ENCODE measurements around the gene DLG5.
A peak's percentile ranks its signal among the peaks of the same experiment; 100 is the strongest.

The DLG5 gene

DNA sequence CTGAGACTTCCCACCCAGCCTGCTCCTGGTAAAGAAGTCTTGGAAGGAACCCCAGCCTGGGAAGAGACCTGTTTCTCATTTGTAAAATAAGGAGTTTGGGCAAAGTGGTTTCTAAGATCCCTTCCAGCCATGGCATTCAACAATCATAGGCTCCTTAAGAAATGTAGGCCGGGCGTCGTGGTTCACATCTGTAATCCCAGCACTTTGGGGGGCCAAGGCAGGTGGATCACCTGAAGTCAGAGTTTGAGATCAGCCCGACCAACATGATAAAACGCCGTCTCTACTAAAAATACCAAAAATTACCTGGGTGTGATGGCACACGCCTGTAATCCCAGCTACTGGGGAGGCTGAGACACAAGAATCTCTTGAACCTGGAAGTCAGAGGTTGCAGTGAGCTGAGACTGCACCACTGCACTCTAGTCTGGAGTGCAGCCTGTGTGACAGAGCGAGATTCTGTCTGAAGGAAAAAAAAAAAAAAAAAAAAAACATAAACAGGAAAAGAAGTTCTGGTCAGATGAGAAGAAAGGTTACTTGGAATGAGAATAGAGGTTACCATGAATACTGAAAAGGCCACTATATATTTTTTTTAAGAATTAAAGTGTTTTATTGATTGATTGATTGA lies 15.9 kb downstream of the DLG5 start:
- DNase-seq, result no peak

DNA sequence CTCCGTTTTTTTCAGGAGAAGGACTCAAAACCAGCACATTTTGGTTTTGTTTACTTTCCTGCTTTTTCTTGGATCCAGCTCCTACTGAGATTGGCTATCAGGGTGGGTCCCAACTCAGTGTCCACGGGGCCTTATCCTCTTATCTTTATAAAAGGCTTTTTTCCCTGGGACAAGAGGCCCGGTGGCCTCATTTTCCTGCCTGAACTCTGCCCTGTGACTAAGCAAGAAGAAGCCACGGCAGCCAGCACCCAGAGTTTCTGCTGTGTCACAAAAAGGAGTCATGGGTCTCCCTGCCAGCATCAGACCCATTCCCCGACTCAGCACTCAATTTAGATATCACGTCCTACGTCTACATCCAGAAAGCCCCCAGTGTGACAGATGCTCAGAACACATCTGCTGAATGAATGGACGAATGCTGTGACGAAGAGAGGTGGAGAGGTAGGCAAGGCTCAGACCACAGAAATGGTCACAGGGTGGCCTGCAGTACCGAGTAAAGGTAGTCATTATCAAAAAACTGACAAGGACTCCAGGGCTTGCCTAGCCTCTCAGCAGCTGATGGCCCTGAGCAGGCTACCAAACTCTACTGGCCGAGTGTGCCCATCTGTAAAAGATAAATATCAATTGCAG lies 16.7 kb downstream of the DLG5 start:
- no peak for DNase-seq

DNA sequence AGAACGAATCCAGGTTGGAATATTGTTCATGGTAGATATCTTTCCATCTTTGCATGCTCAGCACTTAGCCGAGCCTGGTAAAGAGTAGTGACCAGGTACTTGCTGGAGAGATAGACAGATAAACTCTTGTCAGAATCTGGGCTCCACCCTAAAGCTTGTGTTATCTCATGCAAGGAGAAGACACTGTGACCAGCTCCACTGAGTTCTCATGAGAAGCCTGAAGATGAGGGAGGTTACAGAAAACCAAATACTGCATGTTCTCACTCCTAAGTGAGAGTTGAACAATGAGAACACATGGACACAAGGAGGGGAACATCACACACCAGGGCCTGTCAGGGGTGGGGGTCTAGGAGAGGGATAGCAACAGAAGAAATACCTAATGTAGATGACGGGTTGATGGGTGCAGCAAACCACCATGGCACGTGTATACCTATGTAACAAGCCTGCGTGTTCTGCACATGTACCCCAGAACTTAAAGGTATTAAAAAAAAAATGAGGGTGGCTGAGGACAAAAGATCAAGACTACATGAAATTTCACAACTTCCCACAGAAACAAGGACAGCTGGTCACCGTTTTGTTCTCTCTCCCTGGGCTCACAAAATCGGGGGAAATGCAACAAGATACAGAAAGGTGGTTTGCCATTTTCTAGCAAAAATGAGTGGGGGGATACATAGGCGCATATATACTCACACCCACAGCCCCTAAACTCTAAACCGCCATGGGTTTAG lies 17.4 kb downstream of the DLG5 start:
- no peak for DNase-seq

DNA sequence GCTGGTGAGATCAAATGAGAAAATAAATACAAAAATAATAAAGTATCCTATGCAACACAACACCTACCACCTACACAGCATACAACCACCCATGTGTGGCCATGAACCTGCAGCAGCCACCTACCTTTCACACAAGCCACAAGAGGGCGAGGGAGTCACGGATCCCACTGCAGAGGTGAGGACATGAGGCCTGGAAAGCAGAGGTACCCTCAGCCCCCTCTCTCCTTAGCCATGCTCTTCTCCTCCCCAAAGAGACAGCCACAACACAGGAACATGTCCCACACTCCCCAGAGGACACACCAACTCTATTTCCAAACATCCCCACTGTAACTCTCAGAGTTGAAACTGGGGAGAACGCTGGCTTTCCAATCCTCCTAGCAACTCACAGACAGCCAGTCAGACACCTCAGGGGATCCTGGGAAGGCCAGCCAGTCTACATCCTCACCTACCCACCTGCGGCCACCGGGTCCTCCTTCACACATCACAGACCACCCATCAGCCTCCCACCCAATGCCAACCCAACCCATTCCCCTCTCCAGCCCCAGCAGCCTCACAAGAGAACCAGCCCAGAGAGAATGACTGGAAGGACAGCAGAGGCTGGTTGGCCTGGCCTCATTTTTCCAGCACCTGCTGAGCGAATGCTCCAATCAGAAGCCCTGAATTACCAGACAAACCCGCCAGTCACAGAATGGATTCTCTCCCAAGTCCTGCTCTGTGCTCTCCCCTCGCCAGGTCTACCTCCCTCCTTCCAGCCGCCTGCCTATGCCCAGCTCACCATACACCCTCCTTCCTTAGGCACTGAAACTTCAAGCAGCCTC lies 18.4 kb downstream of the DLG5 start:
- DNase-seq, result no peak

DNA sequence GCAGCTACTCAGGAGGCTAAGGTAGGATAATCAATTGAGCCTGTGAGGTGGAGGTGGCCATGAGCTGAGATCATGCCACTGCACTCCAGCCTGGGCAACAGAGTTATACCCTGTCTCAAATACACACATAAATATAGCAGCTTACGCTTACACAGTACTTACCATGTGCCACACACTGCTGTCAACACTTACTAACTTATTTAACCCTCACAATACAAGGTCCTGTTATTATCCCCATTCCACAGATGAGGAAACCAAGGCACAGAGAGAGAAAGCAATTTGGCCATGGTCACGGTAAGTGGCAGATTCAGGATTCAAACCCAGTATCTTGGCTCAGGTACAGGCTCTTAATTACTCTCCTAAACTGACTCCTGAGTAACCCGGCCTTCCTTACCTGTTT lies 19.1 kb downstream of the DLG5 start:
- no peak for DNase-seq

DNA sequence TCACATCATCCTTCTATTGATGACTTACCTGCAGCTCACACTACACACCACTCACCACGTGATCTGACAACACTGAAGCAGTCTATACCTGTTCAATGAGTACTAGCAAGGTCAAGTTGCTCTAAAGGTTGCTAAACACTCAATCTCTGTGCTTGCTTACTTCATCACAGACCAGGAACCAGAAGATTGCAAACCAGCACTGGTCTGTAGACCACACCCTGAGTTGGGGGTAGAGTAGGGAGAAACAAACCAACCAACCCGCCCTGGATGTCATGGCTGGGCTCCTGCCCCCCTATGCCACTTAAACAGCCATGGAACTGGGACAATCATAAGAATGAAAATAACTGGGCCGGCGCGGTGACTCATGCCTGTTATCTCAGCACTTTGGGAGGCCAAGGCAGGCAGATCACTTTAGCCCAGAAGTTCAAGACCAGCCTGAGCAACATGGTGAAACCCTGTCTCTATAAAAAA lies 19.6 kb downstream of the DLG5 start:
- DNase-seq, result no peak

DNA sequence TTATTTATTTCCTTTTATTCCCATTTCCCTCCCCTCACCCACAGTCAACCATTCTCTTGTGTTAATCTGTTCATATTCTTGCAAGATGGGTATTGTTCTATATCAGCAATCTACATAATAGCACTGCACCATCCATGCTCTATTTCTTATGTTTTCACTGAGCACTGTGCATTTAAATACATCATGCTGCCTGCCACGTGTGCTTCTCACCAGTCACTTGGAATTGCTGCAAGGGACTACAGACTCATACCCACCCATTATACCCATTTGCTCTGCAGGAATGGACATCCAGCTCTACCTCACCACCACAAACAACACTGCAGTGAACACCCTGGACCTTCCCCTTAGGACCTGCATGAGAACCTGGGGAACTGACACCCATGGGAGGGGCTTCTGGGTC lies 20.8 kb downstream of the DLG5 start:
- no peak for DNase-seq

DNA sequence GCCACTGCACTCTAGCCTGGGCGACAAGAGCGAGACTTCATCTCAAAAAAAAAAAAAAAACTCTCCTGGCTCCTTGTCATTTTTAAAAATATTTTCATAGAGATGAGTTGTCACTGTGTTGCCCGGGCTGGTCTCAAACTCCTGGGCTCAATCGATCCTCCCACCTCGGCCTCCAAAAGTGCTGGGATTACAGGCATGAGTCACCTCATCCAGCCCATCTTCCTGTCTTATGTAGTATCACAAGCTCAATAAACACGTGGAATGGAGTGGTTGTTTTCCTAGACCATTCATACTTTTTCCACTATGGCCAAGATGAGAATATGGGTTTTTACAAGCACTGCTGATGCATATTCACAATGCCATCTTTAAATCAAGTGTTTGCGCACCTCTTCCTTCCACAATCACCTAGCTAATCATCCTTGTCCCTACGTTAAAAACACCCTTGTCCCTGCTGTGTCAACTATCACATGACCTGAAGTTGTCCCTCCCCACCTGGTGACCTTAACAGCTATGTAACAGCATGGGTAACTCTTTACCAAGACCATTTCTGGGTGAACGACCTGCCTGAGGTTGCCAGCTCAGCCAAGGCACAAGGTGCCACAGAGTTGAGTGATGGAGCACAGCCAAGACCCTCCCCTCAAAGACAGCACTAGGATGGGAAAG lies 21.3 kb downstream of the DLG5 start:
- no peak for DNase-seq

DNA sequence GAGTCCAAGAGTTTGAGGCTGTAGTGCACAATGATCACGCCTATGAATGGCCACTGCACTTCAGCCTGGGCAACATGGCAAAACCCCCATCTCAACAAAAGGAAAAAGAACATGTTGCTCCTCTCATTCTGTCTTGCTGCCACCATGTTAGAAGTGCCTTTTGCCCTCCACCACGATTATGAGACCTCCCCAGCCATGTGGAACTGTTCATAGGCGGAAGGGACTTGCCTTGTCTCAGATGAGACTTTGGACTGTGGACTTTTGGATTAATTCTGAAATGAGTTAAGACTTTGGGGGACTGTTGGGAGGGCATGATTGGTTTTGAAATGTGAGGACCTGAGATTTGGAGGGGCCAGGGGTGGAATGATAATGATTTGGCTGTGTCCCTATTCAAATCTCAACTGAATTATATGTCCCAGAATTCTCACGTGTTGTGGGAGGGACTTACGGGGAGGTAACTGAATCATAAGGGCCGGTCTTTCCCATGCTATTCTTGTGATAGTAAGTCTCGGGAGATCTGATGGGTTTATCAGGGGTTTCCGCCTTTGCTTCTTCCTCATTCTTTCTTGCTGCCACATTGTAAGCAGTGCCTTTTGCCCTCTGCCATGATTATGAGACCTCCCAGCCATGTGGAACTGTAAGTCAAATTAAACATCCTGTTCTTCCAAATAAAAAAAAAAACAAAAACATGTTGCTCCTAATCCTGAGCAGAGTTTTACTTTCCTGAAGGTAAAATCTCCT lies 22.3 kb downstream of the DLG5 start:
- DNase-seq, result no peak

DNA sequence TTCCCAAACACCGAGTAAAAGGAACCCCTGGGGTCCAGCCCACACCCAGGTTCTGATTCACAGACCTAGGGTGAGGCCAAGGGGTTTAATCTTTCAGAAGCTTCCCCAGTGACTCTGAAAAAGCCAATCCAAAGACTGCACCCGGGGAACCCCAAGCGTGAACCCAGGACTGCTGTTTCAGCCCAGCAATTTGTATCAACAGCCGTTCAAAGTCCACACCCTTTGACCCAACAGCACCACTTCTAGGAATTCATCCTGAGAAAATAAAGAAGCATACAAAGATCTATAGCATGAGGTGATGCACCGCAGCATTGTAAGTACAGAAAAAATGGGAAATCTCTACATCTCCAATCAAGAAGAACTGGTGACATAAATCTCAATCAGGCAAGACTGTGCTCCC lies 24.4 kb downstream of the DLG5 start:
- DNase-seq, result no peak

DNA sequence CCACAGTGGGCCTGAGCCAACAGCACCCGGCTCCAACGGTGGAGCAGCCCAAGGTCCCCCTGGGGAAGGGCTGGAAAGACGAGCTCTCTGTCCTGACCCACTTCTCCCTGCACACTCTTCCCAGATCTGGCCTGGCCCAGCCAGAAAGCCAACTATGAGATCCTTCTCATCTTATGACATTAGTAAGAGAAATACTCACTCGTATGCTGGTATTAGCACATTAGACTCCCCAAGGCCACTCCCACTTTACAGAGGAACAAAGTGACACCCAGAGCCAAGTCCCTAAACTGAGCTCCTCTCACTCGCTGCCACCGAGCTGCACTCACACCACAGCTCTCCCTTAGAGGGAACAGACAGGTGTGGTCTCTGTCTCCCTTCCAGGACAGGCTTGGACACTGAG lies 24.8 kb downstream of the DLG5 start:
- no peak for DNase-seq

DNA sequence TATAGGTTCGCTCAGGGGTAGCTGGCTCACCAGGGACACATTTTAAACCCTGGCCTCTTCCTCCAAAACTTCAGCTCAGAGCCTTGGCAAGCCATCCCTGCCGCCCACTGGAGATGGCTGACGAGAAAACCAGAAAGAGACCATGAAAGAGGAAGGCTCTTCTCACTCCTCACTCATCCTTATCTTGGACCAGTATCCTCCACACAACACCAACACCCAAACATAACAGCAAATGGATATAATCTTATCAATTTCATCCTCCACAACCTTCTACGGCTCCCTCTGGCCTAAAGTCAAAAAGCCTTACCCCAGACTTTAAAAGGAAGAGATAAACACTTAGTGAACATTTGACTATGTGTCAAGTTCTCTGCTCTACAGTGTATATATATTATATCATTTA lies 26.9 kb downstream of the DLG5 start:
- no peak for DNase-seq

DNA sequence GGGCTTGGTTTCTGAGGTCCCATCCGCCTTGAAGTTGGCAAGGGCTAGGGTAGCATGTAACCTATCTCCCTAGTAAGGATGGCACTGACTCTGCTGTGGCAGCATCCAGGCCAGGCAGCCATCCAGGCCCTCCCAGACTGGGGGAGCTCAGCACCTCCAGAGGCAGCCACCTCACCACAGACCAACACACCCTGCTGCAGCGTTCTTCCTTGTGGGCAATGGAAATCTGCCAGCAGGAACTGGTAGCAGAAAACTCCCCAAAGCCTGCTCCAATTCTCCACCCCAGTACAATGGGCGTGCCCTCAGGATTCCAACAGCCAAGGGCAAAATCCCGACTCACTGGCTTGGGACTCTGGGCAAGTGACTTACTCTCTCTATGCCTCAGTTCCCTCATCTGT lies 27.5 kb downstream of the DLG5 start:
- no peak for DNase-seq

DNA sequence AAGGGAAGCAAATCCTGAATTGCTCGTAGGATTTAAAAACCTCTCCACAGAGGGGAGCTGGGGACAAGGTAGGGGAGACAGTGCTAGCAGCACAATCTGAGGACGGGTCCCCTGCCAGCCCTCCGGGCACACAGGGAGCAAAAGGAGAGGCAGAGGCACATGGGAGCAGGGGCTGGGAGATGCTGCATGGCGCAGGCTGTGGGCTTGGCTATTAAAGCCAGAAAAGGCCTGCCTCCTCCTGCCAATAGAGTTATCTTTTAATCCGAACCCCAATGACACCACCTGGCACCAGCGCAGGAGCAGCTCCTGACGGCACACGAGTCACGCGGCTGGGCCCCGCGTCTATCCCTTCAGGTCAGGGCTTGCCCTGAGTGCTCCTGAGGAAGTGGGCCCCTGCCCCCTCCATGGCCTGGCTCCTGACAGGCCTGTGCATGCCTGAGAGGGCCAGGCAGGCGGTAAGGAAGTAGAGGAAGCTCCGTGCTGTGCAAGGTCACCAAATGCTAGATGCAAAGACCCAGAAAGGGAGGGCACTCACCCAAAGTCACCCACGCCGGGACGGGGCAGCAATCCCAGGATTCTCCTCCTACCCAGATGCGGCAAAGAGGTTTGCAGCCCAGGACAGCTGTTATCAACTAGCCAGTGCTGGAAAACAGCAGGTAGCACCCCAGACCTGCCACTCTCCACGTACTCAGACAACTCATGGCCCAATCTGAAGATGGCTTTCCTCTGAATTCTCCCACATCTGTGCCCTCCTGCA lies 28.1 kb downstream of the DLG5 start:
- DNase-seq, result no peak

DNA sequence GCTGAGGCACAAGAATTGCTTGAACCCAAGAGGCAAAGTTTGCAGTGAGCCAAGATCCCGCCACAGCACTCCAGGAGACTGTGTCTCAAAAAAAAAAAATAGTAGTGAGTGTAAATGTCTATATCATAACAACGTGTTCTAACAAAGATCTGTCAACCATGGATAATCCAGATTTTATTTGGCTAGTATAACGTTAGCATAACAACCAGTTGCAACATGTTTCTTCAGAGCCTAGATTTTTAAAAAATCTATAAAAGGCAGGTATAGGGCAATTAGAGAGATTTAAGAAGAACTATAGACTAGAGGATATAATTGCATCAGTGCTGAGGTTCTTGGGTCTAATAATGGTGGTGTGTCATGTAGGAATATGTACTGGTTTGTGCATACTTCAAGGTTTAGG lies 30.5 kb downstream of the DLG5 start:
- no peak for DNase-seq

DNA sequence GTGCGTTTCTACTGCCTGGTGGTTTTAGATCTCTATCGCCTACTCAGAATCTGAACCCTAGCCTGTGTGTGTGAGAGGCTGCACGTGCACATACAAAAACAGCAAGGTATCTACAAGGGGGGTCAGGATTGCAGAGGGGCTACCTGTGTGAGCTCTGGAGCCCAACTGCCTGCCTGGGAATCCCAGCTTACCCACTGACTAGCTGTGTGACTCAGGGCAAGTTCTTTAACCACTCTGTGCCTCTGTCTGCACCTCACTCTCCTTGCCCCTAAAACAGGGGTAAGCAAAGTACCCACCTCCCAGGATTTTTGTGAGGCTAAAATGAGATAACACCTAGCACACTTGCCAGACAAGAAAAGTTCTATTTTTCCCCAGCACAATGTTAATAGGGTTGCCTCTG lies 32.5 kb downstream of the DLG5 start:
- DNase-seq, result no peak

DNA sequence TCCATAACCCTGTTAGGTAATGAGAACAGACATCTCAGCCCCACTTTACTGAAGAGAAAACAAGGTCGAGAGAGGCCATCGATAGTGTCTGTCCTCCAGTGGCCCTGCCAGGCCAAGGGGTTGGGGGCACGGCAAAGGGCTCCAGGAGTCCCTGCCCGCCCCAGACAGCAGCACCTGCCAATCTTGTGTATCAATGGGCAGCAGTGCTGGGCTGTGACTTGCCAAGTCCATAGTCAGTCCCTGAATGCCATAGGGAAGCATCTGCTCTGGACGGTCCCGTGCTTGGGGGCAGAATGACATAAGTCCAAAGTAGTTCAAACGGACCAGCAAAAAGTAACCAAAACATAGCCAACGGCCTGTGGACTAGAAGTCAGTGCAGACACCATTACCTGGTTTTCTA lies 33.2 kb downstream of the DLG5 start:
- no peak for DNase-seq

DNA sequence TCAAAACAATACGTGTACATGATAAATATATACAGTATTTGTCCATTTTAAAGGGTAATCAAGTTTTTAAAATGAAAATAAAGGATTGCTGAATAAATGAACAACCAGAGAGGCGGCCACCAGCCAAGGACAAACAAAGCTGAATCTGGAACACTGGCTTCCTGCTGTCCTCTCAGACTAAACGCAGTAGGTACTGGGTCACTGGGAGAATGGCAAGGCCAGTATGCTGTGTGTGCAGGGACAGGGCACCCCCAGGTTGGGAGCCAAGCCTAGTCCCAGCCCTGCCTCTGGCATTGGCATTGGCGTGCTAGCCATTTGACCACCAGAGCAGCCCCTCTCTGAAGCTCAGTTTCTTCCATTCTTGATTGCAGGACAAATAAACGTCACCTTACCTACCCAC lies 33.8 kb downstream of the DLG5 start:
- peak in 1 of 14 donors; percentile 15 for DNase-seq

DNA sequence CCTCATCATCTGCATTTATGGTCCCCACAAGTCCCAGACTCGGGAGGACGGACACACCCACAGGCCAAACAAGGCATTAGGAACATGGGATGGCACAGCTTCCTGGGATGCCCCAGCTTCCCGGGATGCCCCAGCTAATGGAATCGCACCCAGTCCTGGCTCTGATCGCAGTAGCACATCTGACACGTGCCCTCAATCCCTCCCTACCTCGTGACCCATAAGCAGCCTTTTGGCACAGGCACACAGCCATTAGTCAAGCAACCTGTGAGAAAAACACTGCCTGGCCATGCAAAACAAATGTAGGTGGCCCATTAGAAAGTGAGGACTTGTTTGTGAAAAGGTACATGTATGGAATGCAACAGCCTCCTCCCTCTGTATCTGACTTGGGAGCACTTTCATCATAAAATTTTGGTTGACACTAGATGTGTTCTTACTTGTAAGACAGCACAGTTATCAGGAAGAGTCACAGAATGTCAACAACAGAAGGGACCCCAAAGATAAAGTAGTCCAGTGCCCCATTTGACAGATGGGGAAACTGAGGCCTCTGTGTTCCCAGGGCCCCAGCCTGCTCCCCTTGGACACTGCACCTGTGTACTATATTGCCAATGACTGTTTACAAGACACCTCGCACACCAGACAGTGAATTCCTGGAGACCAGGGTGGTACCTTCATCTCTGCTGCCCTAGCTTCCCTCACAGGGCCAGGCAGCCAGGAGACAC lies 34.4 kb downstream of the DLG5 start:
- no peak for DNase-seq

DNA sequence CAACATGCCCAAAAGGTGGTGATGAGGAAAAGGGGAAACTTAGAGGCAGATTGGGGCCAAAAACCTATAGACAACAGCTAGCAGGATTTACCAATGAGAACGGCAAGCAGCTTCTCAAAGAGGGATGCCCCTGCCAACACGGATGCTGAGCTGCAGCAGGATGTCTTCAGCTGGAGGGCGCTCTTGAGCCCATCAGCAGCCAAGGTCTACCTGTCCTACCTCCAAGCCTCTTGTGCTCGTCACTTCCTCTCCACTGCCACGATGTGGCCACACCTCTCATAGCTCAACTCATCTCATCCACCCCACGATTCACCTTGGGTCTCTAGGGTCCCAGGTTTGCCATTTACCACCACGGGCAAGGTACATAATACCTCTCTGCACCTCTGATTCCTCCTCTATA lies 36.5 kb downstream of the DLG5 start:
- DNase-seq, result no peak

All from C1 segment of cervical spinal cord (tissue), 14 donors.